ENCODE results near the gene DCTD. TPM values are rescaled to one million over a fixed set of nuclear protein-coding genes. Genes with fewer than 3 reads are reported as not detected.

DCTD gene
- total RNA-seq, 1 experiment from 2014 or later: 168 TPM

- H3K27ac Mint-ChIP-seq (ENCODE audit: low read depth, unreplicated experiment): no peak overlapping the region
These were observed 36.5 kb downstream of the DCTD start for GRCh38 chr4:182880387-182881356.

DNA sequence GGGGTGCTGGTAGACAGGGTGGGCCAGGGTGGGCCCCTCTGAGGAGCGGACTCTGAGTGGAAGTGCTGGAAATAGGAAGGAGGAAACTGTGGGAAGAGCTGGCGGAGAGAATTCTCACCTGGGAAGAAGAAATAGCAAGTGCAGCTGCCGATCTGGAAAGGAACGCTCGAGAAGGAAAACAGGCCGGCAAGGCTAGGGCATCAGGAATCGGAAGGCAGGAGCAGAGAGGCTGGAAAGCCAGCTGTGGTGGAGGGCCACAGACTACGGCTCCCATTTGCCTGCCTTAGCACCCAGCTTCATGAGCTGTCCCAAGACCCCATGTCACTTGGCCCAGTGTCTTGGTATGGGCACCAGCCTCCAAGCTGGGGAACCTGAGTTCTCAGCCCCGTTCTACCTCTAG, 37.3 kb downstream of the DCTD start:
- no TSS peak for BruUV-seq (replicated peaks)
- Mint-ChIP-seq H3K4me3 (ENCODE audit: unreplicated experiment) (no peak overlapping the region), H3K4me1 (ENCODE audit: insufficient read depth, unreplicated experiment) (no peaks in the 10 kb centered on the region), H3K9me3 (ENCODE audit: unreplicated experiment) (no peaks in the 10 kb centered on the region), H3K27me3 (ENCODE audit: insufficient read depth, unreplicated experiment) (no peaks in the 10 kb centered on the region), H3K27ac (ENCODE audit: low read depth, unreplicated experiment) (no peak overlapping the region), H3K36me3 (ENCODE audit: insufficient read depth, unreplicated experiment) (peaks cover 31% of the 10 kb centered on the region)
- ChIA-PET CTCF (no interaction called here), POLR2A (no interaction called here)
- no peak for DNase-seq (ENCODE audit: unreplicated experiment)
- intact Hi-C loops (cut with micrococcal nuclease): no loop called here
- no peak for TF ChIP-seq CTCF (IDR thresholded peaks at IDR 0.05; ENCODE audit: unreplicated experiment)

More at GRCh38 chr4:182880387-182881356, 36.5 kb downstream of the DCTD start:
- Mint-ChIP-seq H3K4me3 (ENCODE audit: unreplicated experiment) (no peak overlapping the region), H3K9me3 (ENCODE audit: unreplicated experiment) (no peaks in the 10 kb centered on the region), H3K4me1 (ENCODE audit: insufficient read depth, unreplicated experiment) (no peaks in the 10 kb centered on the region), H3K36me3 (ENCODE audit: insufficient read depth, unreplicated experiment) (peaks cover 37% of the 10 kb centered on the region), H3K27me3 (ENCODE audit: insufficient read depth, unreplicated experiment) (no peaks in the 10 kb centered on the region)
- CTCF ChIA-PET: no interaction called here
- peak; percentile 6 for DNase-seq (ENCODE audit: unreplicated experiment)
- intact Hi-C loops (cut with micrococcal nuclease): no loop called here
- no peak for TF ChIP-seq CTCF (IDR thresholded peaks at IDR 0.05; ENCODE audit: unreplicated experiment)
- POLR2A ChIA-PET: no interaction called here
- BruUV-seq (replicated peaks): no TSS peak

- Mint-ChIP-seq H3K9me3 (ENCODE audit: unreplicated experiment) (no peaks in the 10 kb centered on the region), H3K36me3 (ENCODE audit: insufficient read depth, unreplicated experiment) (peaks cover 21% of the 10 kb centered on the region), H3K4me3 (ENCODE audit: unreplicated experiment) (no peak overlapping the region), H3K4me1 (ENCODE audit: insufficient read depth, unreplicated experiment) (no peaks in the 10 kb centered on the region), H3K27me3 (ENCODE audit: insufficient read depth, unreplicated experiment) (no peaks in the 10 kb centered on the region), H3K27ac (ENCODE audit: low read depth, unreplicated experiment) (no peak overlapping the region)
- ChIA-PET POLR2A (no interaction called here), CTCF (no interaction called here)
- intact Hi-C loops (cut with micrococcal nuclease): no loop called here
- TF ChIP-seq CTCF (IDR thresholded peaks at IDR 0.05; ENCODE audit: unreplicated experiment): no peak
- DNase-seq (ENCODE audit: unreplicated experiment): no peak
- no TSS peak for BruUV-seq (replicated peaks)
These were observed 38.3 kb downstream of the DCTD start for GRCh38 chr4:182878633-182879495.

DNA sequence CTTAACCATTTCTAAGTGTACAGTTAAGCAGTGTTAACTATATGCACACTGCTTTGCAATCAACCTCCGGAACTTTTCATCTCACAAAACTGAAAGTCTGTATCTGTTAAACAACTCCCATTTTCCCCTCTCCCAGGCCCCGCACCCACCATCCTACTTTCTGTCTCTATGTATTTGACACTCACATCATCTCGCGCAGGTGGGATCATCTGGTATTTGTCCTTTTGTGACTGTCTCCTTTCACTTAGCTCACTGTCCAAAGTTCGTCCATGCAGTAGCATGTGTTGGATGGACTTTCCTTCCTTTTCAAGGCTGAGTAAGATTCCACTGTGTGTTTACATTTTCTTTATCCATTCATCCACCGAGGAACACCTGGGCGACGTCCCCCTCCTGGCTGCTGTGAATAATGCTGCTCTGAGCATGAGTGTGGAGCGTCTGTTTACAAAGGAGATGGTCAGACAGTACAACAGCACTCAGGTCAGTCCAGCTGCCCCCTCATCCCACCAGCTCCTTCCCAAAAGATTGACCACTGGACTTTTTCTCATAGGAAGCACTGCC, 39.8 kb downstream of the DCTD start:
- Mint-ChIP-seq H3K27ac (ENCODE audit: low read depth, unreplicated experiment) (no peak overlapping the region), H3K36me3 (ENCODE audit: insufficient read depth, unreplicated experiment) (peaks cover 6% of the 10 kb centered on the region), H3K4me1 (ENCODE audit: insufficient read depth, unreplicated experiment) (no peaks in the 10 kb centered on the region), H3K9me3 (ENCODE audit: unreplicated experiment) (no peaks in the 10 kb centered on the region), H3K4me3 (ENCODE audit: unreplicated experiment) (no peak overlapping the region), H3K27me3 (ENCODE audit: insufficient read depth, unreplicated experiment) (no peaks in the 10 kb centered on the region)
- no TSS peak for BruUV-seq (replicated peaks)
- CTCF ChIA-PET: interaction anchor here (0.6 to 0.7 kb wide), 2 partner anchors 34 to 339 kb away, joined by 4 to 7 read pairs; no protein-coding TSS in a partner anchor
- TF ChIP-seq CTCF (IDR thresholded peaks at IDR 0.05; ENCODE audit: unreplicated experiment): no peak
- POLR2A ChIA-PET: interaction anchor here (0.6 kb wide), 1 partner anchor 47 kb away, joined by 3 read pairs; no protein-coding TSS in a partner anchor
- DNase-seq (ENCODE audit: unreplicated experiment): no peak
- intact Hi-C loops (cut with micrococcal nuclease): no loop called here

All from MCF 10A (cell line).